ENCODE measurements around the gene ZNF541.

DNA sequence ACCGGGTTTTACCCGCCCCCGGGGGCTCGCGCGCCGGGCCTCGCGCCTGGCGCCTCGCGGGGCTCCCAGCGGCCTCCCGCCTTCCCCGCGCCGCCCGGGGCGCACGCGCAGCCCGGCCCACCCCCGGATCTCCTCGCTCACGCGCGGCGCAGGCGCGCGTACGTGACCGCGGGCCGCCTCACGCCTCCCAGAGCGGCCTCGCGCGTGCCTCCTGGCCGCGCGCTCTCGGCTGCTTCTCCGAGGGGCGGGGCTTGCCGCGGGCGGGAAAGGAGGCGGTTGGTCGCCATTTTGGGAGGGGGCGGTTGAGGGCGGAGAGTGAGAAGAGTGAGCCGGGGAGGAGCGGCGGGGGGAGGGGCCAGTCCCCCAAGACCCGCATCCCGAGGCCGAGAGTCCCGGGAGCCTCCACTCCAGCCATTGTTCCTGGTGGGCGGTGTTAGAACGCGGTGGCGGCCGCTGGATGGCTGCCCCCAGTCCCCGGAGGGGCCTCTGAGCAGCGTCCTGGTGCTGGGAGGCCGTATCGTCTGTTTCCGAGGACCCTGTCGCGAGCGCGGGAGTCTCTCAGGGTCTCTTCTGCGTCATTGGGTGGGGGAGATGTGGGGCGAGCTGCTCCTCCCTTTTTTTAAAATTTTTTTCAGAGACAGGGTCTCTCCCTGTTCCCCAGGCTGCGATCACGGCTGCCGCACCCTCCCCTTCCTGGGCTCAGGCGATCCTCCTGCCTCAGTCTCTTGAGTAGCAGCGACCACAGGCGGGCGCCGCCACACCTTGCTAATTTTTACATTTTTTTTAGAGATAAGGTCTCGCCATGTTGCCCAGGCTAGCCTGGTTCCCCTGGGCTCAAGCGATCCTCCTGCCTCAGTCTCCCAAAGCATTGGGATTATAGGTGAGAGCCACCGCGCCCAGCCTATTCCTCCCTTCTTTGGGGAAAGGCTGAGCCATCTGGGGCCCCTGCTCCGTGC is at the start of gene ZNF541:
- TF ChIP-seq EZH2 (IDR thresholded peaks at IDR 0.05; ENCODE audit: borderline replicate concordance, low read depth, low read length, severe bottlenecking) (no peak), POLR2A (IDR thresholded peaks at IDR 0.05; ENCODE audit: low read depth, low read length) (no peak), CTCF (IDR thresholded peaks at IDR 0.05; ENCODE audit: extremely low read depth in 1 of 2, insufficient read depth in 1 of 2, low read depth in 1 of 2, low read length in 2 of 2) (no peak), POLR2AphosphoS5 (IDR thresholded peaks at IDR 0.05; ENCODE audit: insufficient read depth, low read depth, low read length) (no peak), MAX (IDR thresholded peaks at IDR 0.05; ENCODE audit: insufficient read depth, insufficient read length) (no peak), MYC (IDR thresholded peaks at IDR 0.05; ENCODE audit: low read depth, low read length) (no peak)
